MCF 10A (cell line): ENCODE results near the gene AKAP13. TPM values are rescaled to one million over a fixed set of nuclear protein-coding genes. Genes with fewer than 3 reads are reported as not detected.

Experiments used
- microRNA-seq: library from miRNA; unstranded; fragments of <30 nt; microRNA quantifications from one replicate; pipeline ENCODE4 v1.2.0, GENCODE V29; 2022
- total RNA-seq: library from RNA; stranded (reverse); gene quantifications from 2 replicates; pipeline ENCODE4 v1.2.3, GENCODE V29; 2022

The AKAP13 gene
- total RNA-seq, 1 experiment from 2014 or later = 65.7 TPM

Small RNAs within 50 kb of the gene (microRNA-seq; reads per million reads assigned to microRNA genes)
- gene MIR1276 (4.6 reads per million, percentile 33 among the genes with 10 or more reads in this experiment), gene MIR7706 (128 reads per million, percentile 74 among the genes with 10 or more reads in this experiment)
